Parathyroid adenoma (tissue), 2 donors: ENCODE data around the gene JAG2.

Source experiments
- H2AFZ ChIP-seq: fragments of 300-600 bp; sonication (generic); one replicate; pipeline ENCODE4 v1.7.0; 2017; ENCODE audit warnings: antibody characterized with exemption, mild to moderate bottlenecking
- H3K27ac ChIP-seq: fragments of 300-600 bp; sonication (generic); one replicate; pipeline ENCODE4 v1.7.0; 2017
- H3K27me3 ChIP-seq: fragments of 300-600 bp; sonication (generic); one replicate; pipeline ENCODE4 v1.7.0; 2017; ENCODE audit warnings: low read length; ENCODE audit not compliant: control insufficient read depth, insufficient read depth
- H3K36me3 ChIP-seq: fragments of 300-600 bp; sonication (generic); one replicate; pipeline ENCODE4 v1.7.0; 2017; ENCODE audit warnings: low read length; ENCODE audit not compliant: control insufficient read depth, insufficient read depth
- H3K4me1 ChIP-seq: fragments of 300-600 bp; sonication (generic); one replicate; pipeline ENCODE4 v1.7.0; 2017; ENCODE audit warnings: control low read depth
- H3K4me2 ChIP-seq: fragments of 300-600 bp; sonication (generic); one replicate; pipeline ENCODE4 v1.7.0; 2017; ENCODE audit warnings: low read length
- H3K4me3 ChIP-seq: fragments of 300-600 bp; sonication (generic); one replicate; pipeline ENCODE4 v1.7.0; 2017; ENCODE audit warnings: low read depth, low read length
- H3K79me2 ChIP-seq: fragments of 300-600 bp; sonication (generic); one replicate; pipeline ENCODE4 v1.7.0; 2017; ENCODE audit warnings: control low read depth
- H3K9ac ChIP-seq: fragments of 300-600 bp; sonication (generic); one replicate; pipeline ENCODE4 v1.7.0; 2017; ENCODE audit warnings: mild to moderate bottlenecking
- H3K9me3 ChIP-seq: fragments of 300-600 bp; sonication (generic); one replicate; pipeline ENCODE4 v1.7.0; 2017; ENCODE audit warnings: low read length; ENCODE audit not compliant: control insufficient read depth
- CTCF ChIP-seq: fragments of 300-600 bp; sonication (generic); IDR thresholded peaks from one replicate; pipeline ENCODE4 v1.7.0; 2017; ENCODE audit warnings: antibody characterized with exemption, mild to moderate bottlenecking
- donor health status: primary hyperparathyroidism.

JAG2 gene

GRCh38 chr14:105161964-105162668 lies 6.5 kb downstream of the JAG2 start:
- H3K27me3 ChIP-seq: no peaks in the 10 kb centered on the region
- no peak overlapping the region for H3K27ac ChIP-seq
- H3K4me1 ChIP-seq: peaks cover 17% of the 10 kb centered on the region
- H3K9ac ChIP-seq: no peak overlapping the region
- no peak overlapping the region for H2AFZ ChIP-seq
- no peaks in the 10 kb centered on the region for H3K36me3 ChIP-seq
- no peaks in the 10 kb centered on the region for H3K79me2 ChIP-seq
- TF ChIP-seq CTCF: no peak
- H3K9me3 ChIP-seq: no peaks in the 10 kb centered on the region
- H3K4me2 ChIP-seq: no peak overlapping the region
- H3K4me3 ChIP-seq: no peak overlapping the region

DNA sequence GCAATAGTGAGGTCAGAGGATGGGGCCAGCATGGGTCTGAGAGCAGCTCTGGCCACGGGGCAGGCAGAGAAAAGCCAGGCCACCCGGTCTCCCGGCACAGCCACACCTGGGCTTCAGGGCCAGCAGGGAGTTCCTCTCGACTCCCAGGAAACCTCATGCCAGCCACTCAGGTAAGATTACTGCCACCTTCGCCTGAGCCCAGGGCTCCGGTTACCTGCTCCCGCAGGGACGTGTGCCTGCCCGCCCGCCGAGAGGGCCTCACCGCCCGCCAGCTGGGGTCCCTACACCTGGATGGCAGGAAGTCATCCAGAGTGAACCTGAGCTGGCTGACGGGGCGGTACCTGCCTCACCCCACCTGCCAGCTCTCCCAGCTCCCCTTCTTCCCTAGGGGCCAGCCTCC lies 7.3 kb downstream of the JAG2 start:
- no peak overlapping the region for H3K9ac ChIP-seq
- H3K4me1 ChIP-seq: peaks cover 9% of the 10 kb centered on the region
- no peaks in the 10 kb centered on the region for H3K36me3 ChIP-seq
- H3K4me2 ChIP-seq: no peak overlapping the region
- no peak overlapping the region for H3K27ac ChIP-seq
- no peak overlapping the region for H2AFZ ChIP-seq
- no peaks in the 10 kb centered on the region for H3K27me3 ChIP-seq
- TF ChIP-seq CTCF: no peak
- no peaks in the 10 kb centered on the region for H3K79me2 ChIP-seq
- no peaks in the 10 kb centered on the region for H3K9me3 ChIP-seq
- no peak overlapping the region for H3K4me3 ChIP-seq

GRCh38 chr14:105160776-105161175 lies 7.8 kb downstream of the JAG2 start:
- no peaks in the 10 kb centered on the region for H3K9me3 ChIP-seq
- H3K36me3 ChIP-seq: no peaks in the 10 kb centered on the region
- no peak overlapping the region for H3K4me3 ChIP-seq
- peaks cover 3% of the 10 kb centered on the region for H3K4me1 ChIP-seq
- no peak overlapping the region for H3K9ac ChIP-seq
- H3K79me2 ChIP-seq: no peaks in the 10 kb centered on the region
- no peak overlapping the region for H3K27ac ChIP-seq
- H3K4me2 ChIP-seq: no peak overlapping the region
- no peaks in the 10 kb centered on the region for H3K27me3 ChIP-seq
- TF ChIP-seq CTCF: no peak
- no peak overlapping the region for H2AFZ ChIP-seq

- no peak overlapping the region for H3K4me3 ChIP-seq
- H3K79me2 ChIP-seq: no peaks in the 10 kb centered on the region
- no peaks in the 10 kb centered on the region for H3K4me1 ChIP-seq
- H2AFZ ChIP-seq: no peak overlapping the region
- H3K9me3 ChIP-seq: no peaks in the 10 kb centered on the region
- no peaks in the 10 kb centered on the region for H3K36me3 ChIP-seq
- no peak for TF ChIP-seq CTCF
- H3K27me3 ChIP-seq: no peaks in the 10 kb centered on the region
- no peak overlapping the region for H3K4me2 ChIP-seq
- H3K27ac ChIP-seq: no peak overlapping the region
- no peak overlapping the region for H3K9ac ChIP-seq
These were observed 9.2 kb downstream of the JAG2 start for GRCh38 chr14:105159344-105159743.

DNA sequence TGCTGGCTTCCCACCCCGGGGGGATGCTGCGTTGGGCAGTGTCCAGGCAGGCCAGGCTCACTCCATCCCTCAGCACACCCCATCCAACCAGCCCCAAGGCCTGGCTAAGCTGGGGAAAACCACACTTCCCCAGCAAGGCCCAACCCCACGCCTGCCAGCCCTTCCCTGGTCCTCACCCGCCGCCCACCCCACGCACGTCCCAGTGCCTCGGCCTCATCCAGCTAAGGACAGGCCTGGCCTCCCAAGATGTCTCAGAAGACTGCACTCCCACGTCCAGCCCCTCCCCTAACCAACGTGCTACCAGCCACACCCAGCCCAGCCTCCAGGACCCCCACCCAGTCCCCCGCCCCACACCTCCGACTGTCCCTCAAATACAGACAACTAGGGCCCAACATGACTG lies 9.8 kb downstream of the JAG2 start:
- no peak for TF ChIP-seq CTCF
- Histone ChIP-seq H3K9ac (no peak overlapping the region), H3K9me3 (no peaks in the 10 kb centered on the region), H3K79me2 (no peaks in the 10 kb centered on the region), H3K4me3 (no peak overlapping the region), H3K27ac (no peak overlapping the region), H3K27me3 (no peaks in the 10 kb centered on the region), H3K4me2 (no peak overlapping the region), H3K4me1 (no peaks in the 10 kb centered on the region), H2AFZ (no peak overlapping the region), H3K36me3 (no peaks in the 10 kb centered on the region)
